HG02973 (cell line): Measurements from ENCODE around the gene TM4SF20.
"Not testable (repeated sequence)": the region's sequence is repeated elsewhere in the genome, so short reads cannot be mapped to it uniquely, and the experiment has no call there.

Source experiments
- ATAC-seq: cut with Tn5 transposase; IDR thresholded peaks from one replicate; pipeline ENCODE4 v1.9.1; 2021; ENCODE audit warnings: moderate library complexity; ENCODE audit not compliant: unreplicated experiment

Gene TM4SF20

DNA sequence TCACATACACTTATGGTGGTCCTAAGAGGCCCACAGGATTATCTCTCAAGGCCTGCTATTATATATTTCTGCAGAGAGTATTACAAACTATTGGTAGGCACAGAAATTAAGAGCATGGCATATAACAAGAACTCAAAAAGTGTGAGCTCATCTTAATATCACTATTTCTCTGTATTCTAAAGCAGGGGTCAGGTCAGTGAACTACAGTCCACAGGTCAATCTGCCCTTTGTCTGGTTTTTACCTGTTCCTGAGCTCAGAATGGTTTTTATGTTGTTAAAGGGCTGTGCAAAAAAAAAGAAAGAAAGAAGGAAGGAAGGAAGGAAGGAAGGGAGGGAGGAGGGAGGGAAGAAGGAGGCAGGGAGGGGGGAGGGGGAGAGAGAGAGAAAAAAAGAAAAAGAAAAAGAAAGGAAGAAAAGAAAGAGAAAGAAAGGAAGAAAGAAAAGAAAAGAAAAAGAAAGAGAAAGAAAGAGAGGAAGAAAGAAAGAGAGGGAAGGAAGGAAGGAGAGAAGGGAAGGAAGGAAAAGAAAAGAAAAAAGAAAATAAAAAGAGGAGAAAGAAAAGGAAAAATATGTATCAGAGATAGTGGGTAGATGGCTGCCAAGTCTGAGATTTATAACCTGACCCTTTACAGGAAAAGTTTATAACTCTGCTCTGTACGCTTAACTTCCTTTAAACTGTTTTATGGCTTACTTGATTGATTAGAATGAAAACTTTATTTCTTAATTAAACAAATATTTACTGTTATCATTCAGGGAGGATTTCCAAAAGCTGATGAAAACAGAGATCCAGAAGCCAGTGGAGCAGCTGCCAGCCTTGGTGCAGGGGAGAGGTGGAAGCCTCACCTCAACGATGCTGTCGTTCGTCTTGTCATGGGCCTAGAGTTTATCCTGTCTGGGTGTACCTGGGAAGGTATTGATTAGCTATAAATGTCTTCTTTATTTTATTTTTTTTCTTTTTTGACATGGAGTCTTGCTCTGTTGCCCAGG, 19.9 kb upstream of the TM4SF20 start:
- ATAC-seq, result no peak

DNA sequence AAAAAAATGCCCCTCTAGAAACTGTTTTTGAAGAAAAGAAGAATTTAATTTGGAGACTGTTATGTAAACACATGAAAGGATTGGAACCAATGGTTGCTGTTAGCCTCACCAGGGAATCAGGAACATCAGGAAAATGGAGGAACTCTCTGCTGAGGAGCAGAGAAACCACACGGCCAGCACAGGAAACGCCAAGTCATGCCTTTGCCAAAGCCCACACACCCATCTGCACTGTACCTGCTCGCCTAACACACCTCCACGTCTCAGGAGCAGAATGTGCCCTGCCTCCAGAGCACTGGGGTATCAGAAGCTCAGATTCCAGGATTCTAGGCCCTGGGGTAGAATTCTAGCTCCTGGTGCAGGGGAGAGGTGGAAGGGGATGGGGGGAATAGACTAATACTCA, 18.5 kb upstream of the TM4SF20 start:
- no peak for ATAC-seq

DNA sequence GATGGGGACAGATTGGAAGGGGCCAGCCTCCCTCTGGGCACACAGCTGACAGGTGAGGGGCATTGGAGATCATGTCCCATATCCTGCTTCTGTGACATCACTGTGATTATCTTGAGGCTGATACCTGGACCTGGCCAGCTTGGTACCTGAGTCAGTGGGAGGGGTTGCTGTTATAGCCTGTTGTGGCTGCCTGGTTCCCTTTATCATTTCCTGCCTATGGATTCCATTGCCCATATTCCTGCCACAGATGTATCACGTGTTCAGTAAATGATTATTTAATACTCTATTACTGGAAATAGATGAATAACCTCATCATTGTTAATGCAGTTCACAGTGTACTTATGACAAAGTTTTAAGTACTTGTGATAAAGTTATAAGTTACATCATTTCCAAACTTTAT, 16.4 kb upstream of the TM4SF20 start:
- no peak for ATAC-seq

DNA sequence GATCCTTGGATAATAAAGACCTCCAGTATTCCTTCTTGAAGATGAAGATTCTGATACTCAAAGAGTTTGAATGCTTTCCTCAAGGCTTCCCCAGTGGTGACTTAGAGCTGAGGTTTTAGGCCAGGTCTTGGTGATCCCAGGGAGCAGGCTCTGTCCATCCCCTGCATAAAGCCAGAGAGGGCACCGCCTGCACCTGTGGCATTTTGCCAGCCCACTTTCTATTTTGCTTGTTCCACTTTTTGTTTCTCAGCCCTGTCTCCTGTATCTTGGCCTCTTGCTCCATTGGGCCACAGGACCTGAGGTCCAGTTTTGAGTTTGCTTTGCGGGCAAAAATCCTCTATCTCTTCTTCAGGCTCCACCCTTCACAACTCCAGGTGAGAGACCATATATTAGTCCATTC, 15.3 kb upstream of the TM4SF20 start:
- ATAC-seq, result no peak

DNA sequence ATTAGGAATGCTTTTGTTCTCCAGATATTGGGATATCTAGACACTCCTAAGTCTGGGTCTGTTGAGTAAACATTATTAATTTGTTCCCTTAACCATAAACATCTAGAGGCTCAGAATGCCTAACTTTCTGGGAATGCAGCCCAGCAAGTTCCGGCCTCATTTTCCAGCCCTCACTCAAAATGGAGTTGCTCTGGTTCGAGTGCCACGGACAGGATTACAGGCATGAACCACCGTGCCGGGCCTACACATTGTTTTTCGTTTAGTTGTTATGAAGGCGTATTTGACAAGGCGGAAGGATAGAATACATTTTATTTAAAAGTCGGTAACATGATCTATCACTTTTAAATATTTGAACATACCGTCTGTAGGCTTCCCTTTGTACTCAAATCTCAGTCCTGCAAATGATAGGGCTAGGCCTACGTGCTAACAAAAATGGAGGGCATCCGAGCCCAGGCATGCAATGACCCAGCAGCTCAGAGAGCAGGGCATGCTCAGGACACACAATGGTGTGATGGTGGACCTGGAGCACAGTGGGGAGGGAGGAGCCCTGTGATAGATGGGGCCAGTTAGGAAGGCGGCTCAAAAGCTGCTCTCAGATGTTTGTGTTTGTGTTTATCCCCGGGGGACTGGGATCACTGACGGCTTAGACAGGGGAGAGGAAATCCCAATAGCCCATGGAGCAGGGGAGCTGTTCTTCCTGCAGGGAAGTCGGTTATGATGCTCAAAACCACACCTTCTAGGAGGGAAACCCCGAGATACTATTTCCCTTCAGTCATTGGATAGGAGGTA, 11.6 kb upstream of the TM4SF20 start:
- no peak for ATAC-seq

DNA sequence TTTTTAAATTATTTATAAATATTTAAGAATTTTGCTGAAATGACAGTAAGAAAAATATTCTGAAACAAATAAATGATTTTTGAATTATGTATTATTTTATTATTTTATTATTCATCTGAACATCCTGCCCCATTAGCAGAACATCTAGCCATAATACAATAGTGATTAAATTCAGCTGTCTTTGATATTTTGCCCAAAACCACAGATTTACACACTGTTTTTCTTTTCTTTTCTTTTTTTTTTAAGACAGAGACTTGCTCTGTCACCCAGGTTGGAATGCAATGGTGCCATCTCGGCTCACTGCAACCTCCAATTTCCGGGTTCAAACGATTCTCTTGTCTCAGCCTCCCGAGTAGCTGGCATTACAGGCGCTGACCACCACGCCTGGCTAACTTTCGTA, 10.6 kb upstream of the TM4SF20 start:
- no peak for ATAC-seq

DNA sequence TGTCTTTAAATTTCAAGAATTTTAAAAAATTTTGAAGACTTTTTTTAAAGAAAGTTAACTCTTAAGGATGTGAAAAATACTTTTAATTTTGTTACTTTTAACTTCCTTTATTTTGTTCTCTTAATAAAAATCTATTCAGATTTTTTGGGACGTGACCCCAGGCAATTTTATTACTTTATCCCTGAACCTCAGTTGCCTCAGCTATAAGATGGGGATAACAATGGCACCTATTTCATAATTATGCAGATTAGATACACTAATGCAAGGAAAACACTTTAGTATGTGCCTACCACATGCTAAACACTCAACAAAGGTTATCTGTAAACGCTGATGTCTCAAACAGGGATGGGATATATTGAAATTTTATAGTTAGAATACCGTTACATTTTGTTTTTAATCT, 10.1 kb upstream of the TM4SF20 start:
- ATAC-seq, result no peak

DNA sequence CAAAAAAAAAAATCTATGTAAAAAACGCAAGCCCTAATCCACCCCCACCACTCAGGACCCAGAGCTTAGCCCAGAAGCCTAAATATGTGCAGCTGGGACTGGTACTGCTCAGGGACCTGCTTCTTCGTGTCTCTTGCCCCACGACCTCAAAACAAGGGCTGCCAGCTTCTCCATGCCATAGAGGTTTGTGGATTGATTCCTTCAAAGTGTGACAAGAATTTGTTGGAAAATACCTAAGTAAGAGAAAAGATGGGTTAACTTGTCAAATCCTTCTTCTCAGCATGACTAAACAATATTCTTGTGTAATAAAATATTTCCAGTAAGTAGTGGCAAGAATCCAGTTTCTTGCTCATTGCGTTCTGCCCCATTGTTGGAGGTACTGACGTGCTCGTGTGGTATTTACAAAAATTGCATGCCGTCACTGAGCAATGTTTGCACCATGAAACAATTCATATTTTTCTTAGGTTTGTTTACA, 9.5 kb upstream of the TM4SF20 start:
- ATAC-seq, result no peak

DNA sequence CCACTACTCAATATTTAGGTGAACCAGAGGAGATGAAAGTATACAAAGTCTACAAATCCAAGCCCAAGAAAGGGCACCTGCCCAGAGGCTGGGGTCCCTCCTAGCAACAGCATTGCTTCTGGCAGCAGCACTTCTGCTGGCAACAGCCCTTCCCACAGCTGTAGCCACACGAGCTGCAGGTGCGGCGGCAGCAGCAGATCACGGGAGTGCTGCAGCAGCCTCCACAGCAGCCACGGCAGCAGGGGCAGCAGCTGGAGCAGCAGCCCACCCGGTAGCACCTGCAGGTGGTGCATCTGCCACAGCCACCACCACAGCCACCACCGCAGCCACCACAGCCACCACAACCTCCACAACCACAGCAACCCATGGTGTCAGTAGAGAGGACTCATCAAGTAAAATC, 8.5 kb upstream of the TM4SF20 start, which contains the start of gene SCYGR1:
TSS of gene SCYGR1 (minus strand) at position 367 of the 400 bp plus-strand sequence. CDS start at position 367, 0 bp downstream.
- ATAC-seq, result not testable (repeated sequence)

DNA sequence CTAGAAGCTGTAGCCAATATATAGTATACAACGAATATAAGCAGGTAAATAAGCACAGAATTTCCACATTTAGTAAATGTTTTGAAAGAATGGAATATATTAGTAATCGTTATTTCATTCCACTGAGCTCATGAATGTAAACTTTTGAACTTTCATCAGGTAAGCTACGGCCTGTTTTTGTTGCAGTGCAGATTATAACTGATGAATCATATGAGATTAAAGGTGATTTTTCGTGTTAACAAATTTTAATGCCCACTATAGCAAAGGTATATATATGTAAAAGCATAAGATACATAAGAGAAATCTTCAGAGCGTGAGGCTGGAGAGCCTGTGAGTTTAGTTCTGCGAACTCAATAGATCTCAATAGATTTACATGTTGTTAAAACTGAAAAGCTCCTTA, 7.5 kb upstream of the TM4SF20 start:
- ATAC-seq, result no peak

DNA sequence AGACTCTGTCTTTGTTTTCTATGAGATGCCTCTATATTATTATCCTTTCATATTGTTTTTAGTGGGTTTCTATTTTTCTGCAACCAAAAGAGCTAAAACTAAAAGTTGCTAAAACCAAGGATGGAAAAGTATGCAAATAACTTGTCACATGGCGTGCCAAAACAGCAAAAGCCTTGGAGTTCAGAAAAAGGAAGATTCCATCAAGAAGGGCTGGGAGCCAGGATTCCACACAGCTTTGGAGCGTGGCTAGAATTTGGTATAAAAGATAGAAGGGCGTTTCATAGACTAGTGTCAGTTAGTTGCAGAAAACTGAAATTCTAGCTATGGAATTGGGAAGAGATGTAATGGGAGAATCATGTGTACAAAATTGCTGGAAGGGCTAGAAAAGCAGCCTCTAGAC, 4.6 kb upstream of the TM4SF20 start:
- ATAC-seq, result no peak

DNA sequence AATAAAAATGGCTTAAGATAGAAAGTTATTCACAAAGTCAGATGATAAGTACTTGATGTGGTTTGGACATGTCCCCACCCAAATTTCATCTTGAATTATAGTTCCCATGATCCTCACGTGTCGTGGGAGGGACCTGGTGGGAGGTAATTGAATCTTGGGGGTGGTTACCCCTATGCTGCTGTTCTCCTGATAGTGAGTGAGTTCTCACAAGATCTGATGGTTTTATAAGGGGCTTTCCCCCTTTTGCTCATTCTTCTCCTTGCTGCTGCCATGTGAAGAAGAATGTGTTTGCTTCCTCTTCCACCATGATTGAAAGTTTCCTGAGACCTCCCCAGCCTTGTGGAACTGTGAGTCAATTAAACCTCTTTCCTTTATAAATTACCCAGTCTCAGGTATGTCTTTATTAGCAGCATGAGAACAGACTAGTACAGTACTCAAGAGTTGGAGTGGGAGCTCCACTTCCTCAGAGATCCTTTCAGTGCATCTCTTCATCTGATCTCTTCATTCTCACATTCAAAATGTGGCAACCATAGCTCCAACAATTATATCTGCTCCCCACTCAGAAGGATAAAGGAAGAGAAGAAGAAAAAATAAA, 3.2 kb upstream of the TM4SF20 start:
- not testable (repeated sequence) for ATAC-seq

DNA sequence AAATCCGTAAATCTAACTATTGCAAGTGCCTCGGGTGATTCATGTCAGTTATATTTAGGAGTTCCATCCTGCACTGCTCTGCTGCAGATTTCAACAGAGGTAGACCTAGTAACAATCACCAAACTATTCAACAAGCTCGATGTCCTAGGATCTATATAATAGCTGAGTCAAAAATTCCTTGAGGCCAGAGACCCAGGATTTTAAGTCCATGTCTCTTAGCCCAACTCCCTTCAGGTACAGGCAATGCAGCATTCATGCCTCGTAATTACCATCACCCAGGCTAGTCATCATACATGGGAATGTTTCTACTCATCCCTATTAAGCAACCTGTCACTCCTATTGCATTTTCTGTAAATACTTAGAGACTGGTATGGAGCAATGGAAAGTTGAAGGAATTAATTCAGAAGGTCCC, 729 bp downstream of the TM4SF20 start:
- ATAC-seq, result no peak

DNA sequence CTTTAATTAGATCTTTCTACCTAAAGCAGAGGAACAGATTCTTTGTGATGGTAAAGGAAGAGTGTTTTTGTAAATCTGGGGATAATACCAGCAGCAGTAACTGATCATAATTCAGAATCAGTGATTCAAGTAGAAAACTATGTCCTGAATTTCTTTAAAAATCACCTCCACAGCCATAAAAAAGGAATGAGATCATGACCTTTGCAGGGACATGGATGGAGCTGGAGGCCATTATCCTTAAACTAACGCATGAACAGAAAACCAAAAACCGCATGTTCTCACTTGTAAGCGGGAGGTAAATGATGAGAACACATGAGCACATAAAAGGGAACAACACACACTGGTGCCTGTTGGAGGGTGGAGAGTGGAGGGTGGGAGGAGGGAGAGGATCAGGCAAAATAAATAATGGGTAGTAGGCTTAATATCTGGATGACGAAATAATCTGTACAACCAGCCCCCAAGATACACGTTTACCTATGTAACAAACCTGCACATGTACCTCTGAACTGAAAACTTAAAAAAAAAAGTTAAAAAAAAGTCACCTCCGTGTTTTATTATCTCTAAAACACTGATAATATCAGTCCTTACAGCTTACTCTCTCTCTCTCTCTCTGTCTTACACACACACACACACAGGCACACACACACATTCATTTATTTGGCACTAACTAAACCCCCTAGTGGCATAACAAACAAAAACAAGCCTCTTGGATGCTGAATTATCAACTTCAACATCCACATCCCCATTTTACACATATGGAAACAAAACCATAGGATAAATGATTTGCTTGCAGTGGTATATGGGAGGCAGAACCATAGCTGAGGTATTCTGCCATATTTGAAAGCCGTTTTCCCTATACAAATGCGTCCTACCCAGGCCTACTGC, 1.4 kb downstream of the TM4SF20 start:
- ATAC-seq, result no peak

DNA sequence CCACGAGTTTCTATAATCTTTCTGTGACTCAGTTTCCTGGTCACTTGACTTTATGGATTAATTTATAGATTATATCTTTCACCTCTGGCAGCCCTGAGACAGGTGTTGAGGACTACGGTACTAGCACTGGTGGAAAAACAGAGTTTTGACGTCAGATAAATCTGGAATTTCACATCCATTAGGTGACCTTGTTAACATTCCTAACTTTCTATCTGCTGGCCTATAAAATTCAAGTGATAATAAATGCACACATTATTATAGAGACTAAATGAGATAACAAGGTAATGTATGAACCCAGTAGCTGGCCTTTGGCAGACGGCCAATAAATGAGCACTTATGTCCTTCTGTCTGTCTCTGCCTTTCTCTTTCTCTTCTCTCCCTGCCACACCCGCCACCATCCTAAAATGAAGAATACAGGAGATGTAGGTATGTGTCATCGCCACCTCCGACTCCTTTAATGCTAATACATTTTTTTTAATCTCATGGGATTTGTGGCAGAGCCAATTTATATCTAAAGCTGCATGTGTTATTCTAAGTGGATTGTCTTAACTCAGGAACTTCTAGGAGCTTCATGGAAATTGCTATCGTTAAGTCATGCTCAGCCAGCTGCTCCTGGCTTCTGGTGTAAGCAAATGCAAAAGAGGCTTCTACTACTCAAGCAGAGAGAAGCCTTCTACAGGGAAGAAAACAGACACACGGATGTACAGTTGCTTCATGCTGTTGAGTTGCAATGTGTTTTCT, 2.3 kb downstream of the TM4SF20 start:
- ATAC-seq, result no peak

DNA sequence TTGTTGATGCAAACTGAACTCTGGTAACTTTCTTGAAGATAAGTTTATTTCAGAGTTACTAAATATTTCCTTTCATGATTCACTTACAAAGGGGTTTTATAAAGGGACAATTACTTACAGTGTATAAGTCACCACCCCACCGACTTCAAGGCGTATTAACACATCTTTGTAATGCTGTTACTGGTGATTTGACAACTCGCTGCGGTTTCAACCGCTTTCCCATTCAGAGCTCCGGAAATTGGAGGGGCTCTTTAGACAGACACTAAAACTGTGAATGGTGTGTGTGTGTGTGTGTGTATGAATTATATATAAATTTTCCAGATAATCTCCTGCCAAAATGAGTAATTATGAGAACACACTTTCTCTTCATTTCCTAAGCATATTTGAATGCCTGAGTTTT, 4.9 kb downstream of the TM4SF20 start:
- no peak for ATAC-seq

DNA sequence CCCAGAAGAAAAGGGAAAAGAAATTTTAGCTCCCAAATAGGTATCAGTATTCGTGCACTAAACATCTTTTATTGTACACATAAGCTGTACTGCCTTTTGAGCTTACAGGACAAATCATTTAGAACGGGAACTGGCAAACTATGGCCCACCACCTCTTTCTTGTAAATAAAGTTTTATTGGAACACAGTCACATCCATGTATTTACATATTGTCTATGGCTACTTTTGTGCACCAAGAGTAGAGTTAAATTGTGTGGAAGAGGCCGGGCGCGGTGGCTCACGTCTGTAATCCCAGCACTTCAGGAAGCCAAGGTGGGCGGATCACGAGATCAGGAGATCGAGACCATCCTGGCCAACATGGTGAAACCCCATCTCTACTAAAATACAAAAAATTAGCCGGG, 5.7 kb downstream of the TM4SF20 start:
- ATAC-seq, result no peak

DNA sequence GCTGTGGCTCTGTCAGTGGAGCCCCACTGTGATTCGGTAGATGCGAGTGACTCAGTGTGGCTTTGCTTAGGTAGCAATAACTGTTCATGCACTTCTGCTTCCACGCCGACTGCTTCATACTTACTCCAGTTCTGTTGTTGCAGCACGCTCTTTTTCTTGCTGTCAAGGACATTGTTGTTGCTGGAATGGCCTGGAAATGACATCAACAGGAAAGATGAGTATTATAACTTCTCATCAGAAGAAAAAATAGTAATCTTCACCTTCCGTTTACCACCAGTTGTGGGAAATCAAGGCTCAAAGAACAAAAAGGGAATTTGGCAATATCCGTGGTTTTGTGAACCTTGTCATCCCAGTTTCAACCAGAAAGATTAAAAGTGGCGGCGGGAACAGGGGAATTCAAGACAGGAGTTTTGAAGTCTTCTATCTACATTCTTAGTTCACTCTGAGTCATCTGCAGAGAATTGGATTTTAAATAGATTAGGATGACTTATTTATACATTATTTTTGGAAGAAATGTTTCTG, 8.3 kb downstream of the TM4SF20 start:
- no peak for ATAC-seq

DNA sequence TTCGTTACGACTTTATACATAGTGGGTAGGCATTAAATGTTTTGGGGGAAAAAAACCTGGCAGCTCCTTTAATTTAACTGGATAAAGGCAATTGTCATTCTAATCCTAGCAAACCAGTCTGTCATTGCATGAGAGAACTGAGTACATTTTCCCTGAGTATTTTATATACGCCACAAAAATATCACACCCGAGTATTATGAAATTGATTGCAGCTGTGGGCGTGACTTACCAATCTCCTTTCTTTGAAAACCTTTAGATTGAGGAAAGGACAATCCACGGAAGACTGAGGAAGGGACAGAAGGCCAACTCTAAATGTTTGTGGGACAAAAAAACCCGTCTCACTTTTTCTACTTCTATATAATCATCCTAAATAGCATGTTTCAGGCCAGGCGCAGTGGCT, 9.0 kb downstream of the TM4SF20 start:
- ATAC-seq, result no peak
